ENCODE measurements around the gene GTF2H3. TPM values are rescaled to one million over a fixed set of nuclear protein-coding genes. Genes with fewer than 3 reads are reported as not detected.

GTF2H3 gene
- total RNA-seq, 2 experiments from 2014 or later, result 57.2 to 58.4 TPM

DNA sequence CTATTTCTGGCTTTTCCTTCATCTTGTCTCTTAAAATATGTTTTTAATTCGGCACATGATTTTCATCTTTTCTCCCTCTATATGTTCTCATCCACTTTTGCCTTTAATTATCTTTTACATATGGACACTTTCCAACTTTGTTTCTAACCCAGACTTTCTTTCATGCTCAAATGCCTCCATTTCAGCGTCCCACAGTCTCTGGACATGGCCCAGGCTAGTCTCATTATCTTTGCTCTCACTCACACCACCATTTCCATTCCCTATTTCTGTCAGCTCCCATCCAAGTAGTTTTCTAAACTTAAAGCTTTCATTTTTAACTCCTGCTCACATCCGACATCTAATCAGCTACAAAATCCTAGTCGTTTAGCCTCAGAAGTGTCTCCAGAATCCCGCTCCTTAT lies 14.8 kb downstream of the GTF2H3 start:
- POLR2A ChIA-PET, result no interaction called here
- Mint-ChIP-seq H3K27me3 (no peaks in the 10 kb centered on the region), H3K27ac (no peak overlapping the region), H3K4me1 (ENCODE audit: low read depth) (no peaks in the 10 kb centered on the region), H3K36me3 (peaks cover 24% of the 10 kb centered on the region), H3K9me3 (no peaks in the 10 kb centered on the region), H3K4me3 (no peak overlapping the region)
- DNase-seq, result no peak
- intact Hi-C loops (cut with micrococcal nuclease), result no loop called here
- CTCF ChIA-PET, result no interaction called here

DNA sequence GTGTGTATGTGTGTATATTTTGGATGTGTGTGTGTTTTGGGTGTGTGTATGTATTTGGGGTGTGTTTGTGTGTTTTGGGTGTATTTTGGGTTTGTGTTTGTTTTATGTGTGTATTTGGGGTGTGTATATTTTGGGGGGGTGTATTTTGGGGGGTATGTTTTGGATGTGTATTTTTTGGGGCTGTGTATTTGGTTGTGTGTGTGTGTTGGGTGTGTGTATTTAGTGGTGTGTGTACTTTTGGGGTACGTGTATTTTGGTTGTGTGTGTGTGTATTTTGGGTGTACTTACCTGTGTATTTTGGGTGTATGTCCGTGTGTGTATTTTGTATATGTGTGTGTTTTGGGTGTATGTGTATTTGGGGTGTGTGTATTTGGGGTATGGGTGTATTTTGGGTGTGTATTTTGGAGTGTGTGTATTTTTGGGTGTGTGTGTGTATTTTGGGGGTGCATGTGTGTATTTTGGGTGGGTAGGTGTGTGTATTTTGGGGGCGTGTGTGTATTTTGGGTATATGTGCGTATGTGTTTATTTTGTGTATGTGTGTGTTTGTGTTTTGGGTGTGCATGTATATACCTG lies 20.6 kb downstream of the GTF2H3 start:
- Mint-ChIP-seq H3K27me3 (no peaks in the 10 kb centered on the region), H3K4me1 (ENCODE audit: low read depth) (peaks cover 4% of the 10 kb centered on the region), H3K4me3 (no peak overlapping the region), H3K9me3 (no peaks in the 10 kb centered on the region), H3K27ac (no peak overlapping the region), H3K36me3 (peaks cover 37% of the 10 kb centered on the region)
- POLR2A ChIA-PET, result no interaction called here
- intact Hi-C loops (cut with micrococcal nuclease), result no loop called here
- no peak for DNase-seq
- CTCF ChIA-PET, result no interaction called here

GRCh38 chr12:123655420-123655819 lies 21.8 kb downstream of the GTF2H3 start:
- ChIA-PET CTCF (no interaction called here), POLR2A (no interaction called here)
- Mint-ChIP-seq H3K27me3 (no peaks in the 10 kb centered on the region), H3K36me3 (peaks cover 44% of the 10 kb centered on the region), H3K4me3 (no peak overlapping the region), H3K9me3 (no peaks in the 10 kb centered on the region), H3K27ac (no peak overlapping the region), H3K4me1 (ENCODE audit: low read depth) (peaks cover 15% of the 10 kb centered on the region)
- DNase-seq, result no peak
- intact Hi-C loops (cut with micrococcal nuclease), result no loop called here

DNA sequence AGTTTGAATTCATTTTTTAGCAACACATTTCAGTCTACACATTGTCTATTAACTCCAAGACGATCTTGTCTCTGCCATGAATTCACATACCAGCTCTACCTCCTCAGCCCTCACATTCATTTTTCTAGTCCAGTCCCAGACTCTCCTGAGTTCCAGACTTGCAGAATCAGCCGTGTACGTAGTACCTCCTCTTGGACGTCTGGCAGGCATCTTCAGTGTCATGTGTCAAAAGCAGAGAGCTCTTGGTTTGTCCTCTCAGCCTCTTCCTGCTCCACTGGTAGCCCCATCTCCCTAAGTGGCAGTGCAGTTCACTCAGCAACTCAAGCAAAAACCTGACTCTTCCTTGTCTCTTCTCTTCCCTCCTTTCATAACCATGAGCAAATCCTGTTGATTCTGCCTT lies 22.8 kb downstream of the GTF2H3 start:
- Mint-ChIP-seq H3K36me3 (peaks cover 44% of the 10 kb centered on the region), H3K9me3 (no peaks in the 10 kb centered on the region)
- CTCF ChIA-PET, result no interaction called here

DNA sequence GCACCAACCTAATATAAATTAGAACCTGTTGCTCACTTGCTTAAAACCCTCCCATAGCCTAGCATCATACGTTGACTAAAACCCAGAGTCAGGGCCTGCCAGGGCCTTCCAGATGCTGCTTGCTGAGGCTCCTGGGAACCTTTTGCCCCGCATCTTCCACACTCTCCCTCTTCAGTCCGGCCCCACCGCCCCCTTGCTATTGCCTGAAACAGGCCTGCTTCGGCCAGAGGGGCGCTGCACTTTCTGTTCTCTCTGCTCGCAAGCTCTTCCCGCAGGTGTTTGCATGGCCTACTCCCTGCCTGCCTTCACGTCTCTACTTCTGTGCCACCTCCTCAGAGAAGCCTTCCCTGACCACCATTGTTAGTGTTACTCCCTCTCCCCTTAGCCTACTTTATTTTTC lies 23.6 kb downstream of the GTF2H3 start:
- Mint-ChIP-seq H3K36me3 (peaks cover 39% of the 10 kb centered on the region), H3K9me3 (no peaks in the 10 kb centered on the region), H3K27me3 (no peaks in the 10 kb centered on the region), H3K4me1 (ENCODE audit: low read depth) (peaks cover 17% of the 10 kb centered on the region), H3K4me3 (no peak overlapping the region), H3K27ac (no peak overlapping the region)
- intact Hi-C loops (cut with micrococcal nuclease), result no loop called here
- DNase-seq, result no peak
- CTCF ChIA-PET, result no interaction called here
- POLR2A ChIA-PET, result no interaction called here

More for the DNA sequence above, 22.8 kb downstream of the GTF2H3 start:
- Mint-ChIP-seq H3K27me3 (no peaks in the 10 kb centered on the region), H3K4me1 (ENCODE audit: low read depth) (peaks cover 17% of the 10 kb centered on the region), H3K27ac (no peak overlapping the region), H3K4me3 (no peak overlapping the region)
- no peak for DNase-seq
- intact Hi-C loops (cut with micrococcal nuclease), result no loop called here
- POLR2A ChIA-PET, result no interaction called here

- Mint-ChIP-seq H3K36me3 (peaks cover 36% of the 10 kb centered on the region), H3K27me3 (no peaks in the 10 kb centered on the region), H3K27ac (peak overlapping the region; percentile 64), H3K9me3 (no peaks in the 10 kb centered on the region), H3K4me3 (no peak overlapping the region), H3K4me1 (ENCODE audit: low read depth) (peaks cover 17% of the 10 kb centered on the region)
- ChIA-PET POLR2A (interaction anchor here (0.6 kb wide), 1 partner anchor 53 kb away, joined by 3 read pairs; no protein-coding TSS in a partner anchor), CTCF (no interaction called here)
- no peak for DNase-seq
- intact Hi-C loops (cut with micrococcal nuclease), result no loop called here
Observed at GRCh38 chr12:123659996-123660727, 26.5 kb downstream of the GTF2H3 start.

GRCh38 chr12:123667771-123668170 lies 34.1 kb downstream of the GTF2H3 start:
- Mint-ChIP-seq H3K27me3 (no peaks in the 10 kb centered on the region), H3K4me3 (no peak overlapping the region), H3K36me3 (peaks cover 8% of the 10 kb centered on the region), H3K9me3 (no peaks in the 10 kb centered on the region), H3K27ac (no peak overlapping the region), H3K4me1 (ENCODE audit: low read depth) (peaks cover 13% of the 10 kb centered on the region)
- ChIA-PET CTCF (no interaction called here), POLR2A (no interaction called here)
- no peak for DNase-seq
- intact Hi-C loops (cut with micrococcal nuclease), result no loop called here

DNA sequence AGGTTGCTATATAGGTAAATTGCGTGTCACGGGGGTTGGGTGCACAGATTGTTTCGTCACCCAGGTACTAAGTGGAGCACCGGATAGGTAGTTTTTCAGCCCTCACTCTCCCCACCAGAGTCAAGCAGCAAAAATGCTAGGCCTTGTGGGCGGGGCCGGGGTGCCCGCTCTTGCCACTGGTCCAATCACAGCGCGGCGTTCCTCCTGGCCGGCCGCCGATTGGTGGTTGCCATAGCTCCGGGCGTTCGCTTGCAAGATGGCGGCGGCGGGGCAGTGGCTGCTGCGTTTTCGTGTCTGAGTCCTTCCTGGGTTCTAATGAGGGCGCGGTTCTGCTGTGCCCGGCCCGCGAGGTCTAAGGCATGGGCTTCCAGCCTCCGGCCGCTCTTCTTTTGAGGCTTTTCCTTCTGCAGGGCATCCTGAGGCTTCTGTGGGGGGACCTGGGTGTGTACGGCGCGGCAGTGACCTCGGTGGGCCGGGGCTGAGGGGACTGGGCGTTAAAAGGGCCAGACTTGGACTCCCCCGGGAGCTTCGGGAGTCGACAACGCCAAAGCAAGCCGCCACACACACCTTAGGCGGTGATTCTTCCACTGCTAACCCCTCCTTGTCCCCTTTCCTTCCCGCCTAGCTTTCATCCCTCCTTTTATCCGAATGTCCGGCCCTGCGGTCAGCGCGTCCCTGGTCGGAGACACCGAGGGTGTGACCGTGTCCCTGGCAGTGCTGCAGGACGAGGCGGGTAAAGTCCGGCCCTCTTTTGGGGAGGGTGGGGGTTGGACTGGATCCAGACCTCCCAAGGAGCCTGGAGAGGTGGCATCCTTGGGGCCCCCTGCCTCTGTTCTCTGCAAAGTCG lies 37.5 kb downstream of the GTF2H3 start, which contains the start of gene TCTN2:
Gene TCTN2, plus strand, starts transcription at position 232 of the 847 bp plus-strand sequence. Its CDS starts 128 bp downstream, at position 360.
- no peaks in the 10 kb centered on the region for H3K9me3 Mint-ChIP-seq
- peak; percentile 97 for DNase-seq
- intact Hi-C loops (cut with micrococcal nuclease), result loop anchor here (1.0 kb wide), 2 partner anchors 38 to 44 kb away; partner anchors contain the start of genes EIF2B1 and GTF2H3
- H3K27ac Mint-ChIP-seq, result no peak within 1 kb of the TSS
- POLR2A ChIA-PET, result no interaction called here
- no peaks in the 10 kb centered on the region for H3K27me3 Mint-ChIP-seq
- CTCF ChIA-PET, result interaction anchor here (0.9 kb wide), 1 partner anchor 41 kb away, joined by 3 read pairs; the partner anchor contains the start of gene ATP6V0A2
- peaks cover 17% of the 10 kb centered on the region for H3K4me1 Mint-ChIP-seq (ENCODE audit: low read depth)
- H3K4me3 Mint-ChIP-seq, result peak within 1 kb of the TSS; percentile 82
- peaks cover 8% of the 10 kb centered on the region for H3K36me3 Mint-ChIP-seq

DNA sequence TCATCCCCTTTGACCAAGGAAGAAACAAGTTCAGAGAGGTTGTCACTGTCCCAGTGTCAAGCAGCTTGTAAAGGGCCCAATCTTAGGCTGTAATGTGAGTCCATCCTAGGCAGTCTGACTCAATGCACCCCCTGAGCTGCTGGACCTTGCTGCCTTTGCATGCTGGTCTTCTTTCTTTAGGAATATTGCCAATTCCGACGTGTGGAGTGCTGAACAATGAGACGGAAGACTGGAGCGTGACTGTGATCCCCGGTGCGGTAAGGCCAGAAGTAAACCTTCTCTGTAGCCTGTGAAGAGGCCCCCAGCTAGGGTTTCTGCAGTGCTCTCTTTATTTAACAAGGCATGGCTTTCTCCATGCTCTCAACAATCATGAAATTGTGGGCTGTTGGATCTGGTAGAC lies 38.2 kb downstream of the GTF2H3 start:
- intact Hi-C loops (cut with micrococcal nuclease), result loop anchor here (1.0 kb wide), 2 partner anchors 39 to 43 kb away; partner anchors contain the start of genes EIF2B1 and GTF2H3
- CTCF ChIA-PET, result no interaction called here
- H3K4me1 Mint-ChIP-seq (ENCODE audit: low read depth), result peaks cover 17% of the 10 kb centered on the region
- H3K27ac Mint-ChIP-seq, result no peak overlapping the region
- H3K36me3 Mint-ChIP-seq, result peaks cover 8% of the 10 kb centered on the region
- POLR2A ChIA-PET, result no interaction called here
- H3K27me3 Mint-ChIP-seq, result no peaks in the 10 kb centered on the region
- no peak for DNase-seq
- H3K9me3 Mint-ChIP-seq, result no peaks in the 10 kb centered on the region
- peak overlapping the region; percentile 82 for H3K4me3 Mint-ChIP-seq

DNA sequence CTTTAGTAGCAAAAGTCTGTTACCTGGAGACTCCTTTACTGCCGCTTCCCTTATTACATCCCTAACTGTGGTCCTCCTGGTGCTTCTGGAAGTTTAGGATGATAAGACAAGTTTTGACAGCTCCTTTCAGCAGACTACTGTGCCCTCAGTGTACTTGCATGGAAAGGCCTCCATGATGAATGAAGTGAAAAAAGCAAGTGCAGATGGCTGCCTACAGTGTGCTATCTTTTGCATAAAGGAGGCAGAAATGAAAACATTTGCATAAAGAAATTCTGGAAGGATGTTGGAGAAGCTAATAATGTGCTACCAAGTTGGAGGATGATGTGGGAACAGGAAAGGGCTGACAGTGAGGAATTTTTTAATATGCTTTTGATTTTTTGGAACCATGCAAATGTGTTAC lies 41.8 kb downstream of the GTF2H3 start:
- Mint-ChIP-seq H3K27me3 (no peaks in the 10 kb centered on the region), H3K27ac (no peak overlapping the region), H3K4me1 (ENCODE audit: low read depth) (peaks cover 17% of the 10 kb centered on the region), H3K4me3 (no peak overlapping the region), H3K9me3 (no peaks in the 10 kb centered on the region), H3K36me3 (peaks cover 8% of the 10 kb centered on the region)
- intact Hi-C loops (cut with micrococcal nuclease), result no loop called here
- DNase-seq, result no peak
- POLR2A ChIA-PET, result no interaction called here
- CTCF ChIA-PET, result no interaction called here

DNA sequence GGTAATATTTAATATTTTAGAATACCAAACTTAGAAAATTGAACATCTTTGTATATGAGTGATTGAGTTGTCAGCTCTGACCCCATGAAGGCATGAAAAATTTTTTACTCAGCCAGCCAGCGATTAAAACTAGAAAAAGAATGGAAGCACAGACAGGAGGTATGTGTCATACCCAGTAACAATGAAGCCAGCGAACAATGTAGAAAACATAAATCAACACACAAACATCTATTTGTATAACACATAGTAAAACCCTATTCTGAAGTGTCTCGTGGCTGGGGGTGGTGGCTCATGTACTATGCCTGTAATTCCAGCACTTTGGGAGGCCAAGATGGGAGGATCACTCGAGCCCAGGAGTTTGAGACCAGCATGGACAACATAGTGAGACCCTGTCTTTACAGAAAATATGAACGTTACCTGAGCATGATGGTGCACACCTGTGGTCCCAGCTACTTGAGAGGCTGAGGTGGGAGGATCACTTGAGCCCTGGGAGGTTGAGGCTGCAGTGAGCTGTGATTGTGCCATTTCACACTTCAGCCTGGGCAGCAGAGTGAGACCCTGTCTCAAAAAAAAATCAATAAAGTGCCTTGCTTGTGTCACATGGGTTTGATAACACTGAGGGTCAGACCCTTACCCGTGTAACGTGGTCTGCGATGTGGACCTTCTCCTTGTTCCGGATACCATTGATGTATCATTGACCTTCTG lies 43.1 kb downstream of the GTF2H3 start:
- no peak for DNase-seq
- Mint-ChIP-seq H3K27me3 (no peaks in the 10 kb centered on the region), H3K27ac (no peak overlapping the region), H3K4me1 (ENCODE audit: low read depth) (peaks cover 10% of the 10 kb centered on the region), H3K9me3 (no peaks in the 10 kb centered on the region), H3K36me3 (peaks cover 16% of the 10 kb centered on the region), H3K4me3 (no peak overlapping the region)
- ChIA-PET CTCF (no interaction called here), POLR2A (no interaction called here)
- intact Hi-C loops (cut with micrococcal nuclease), result no loop called here

DNA sequence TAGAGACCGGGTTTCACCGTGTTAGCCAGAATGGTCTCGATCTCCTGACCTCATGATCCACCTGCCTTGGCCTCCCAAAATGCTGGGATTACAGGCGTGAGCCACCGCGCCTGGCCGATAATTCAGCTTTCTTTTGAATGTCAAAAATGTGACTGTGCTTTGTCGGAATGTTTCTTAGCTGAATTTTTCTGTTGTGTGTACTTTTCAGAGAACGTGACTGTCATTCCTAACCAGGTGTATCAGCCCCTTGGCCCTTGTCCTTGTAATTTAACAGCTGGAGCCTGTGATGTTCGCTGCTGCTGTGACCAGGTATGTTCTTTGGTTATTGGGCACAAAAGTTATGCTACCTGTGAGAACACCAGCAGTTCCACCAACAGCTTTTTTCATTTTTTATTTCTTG lies 45.4 kb downstream of the GTF2H3 start:
- Mint-ChIP-seq H3K9me3 (no peaks in the 10 kb centered on the region), H3K27ac (no peak overlapping the region), H3K27me3 (no peaks in the 10 kb centered on the region), H3K36me3 (peaks cover 18% of the 10 kb centered on the region), H3K4me3 (no peak overlapping the region), H3K4me1 (ENCODE audit: low read depth) (peaks cover 2% of the 10 kb centered on the region)
- intact Hi-C loops (cut with micrococcal nuclease), result no loop called here
- no peak for DNase-seq
- ChIA-PET POLR2A (interaction anchor here (1.1 kb wide), 1 partner anchor 35 kb away, joined by 3 read pairs; no protein-coding TSS in a partner anchor), CTCF (no interaction called here)

Measured in activated CD4-positive, alpha-beta memory T cell treated with anti-CD3 and anti-CD28 coated beads for 36 hours (primary cell).